Measurements from ENCODE around the gene PHACTR1.
"Not testable (repeated sequence)": the region's sequence is repeated elsewhere in the genome, so short reads cannot be mapped to it uniquely, and the experiment has no call there.

PHACTR1 gene

DNA sequence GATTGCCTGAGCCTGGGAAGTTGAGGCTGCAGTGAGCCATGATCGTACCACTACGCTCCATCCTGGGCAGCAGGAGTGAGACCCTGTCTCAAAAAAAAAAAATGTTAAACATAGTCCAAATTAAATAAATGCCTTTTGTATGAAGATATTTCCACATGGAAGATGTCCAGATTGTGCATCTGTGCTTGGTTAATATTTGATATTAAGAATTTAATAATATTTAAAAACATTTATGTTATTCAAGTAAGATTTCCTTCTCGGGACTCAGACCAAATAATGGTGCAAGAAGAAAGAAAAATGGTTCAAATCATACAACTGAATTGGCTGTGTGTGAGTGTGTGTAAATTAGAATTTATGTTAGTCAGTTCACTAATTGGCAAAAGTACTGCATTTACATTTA lies 409.3 kb downstream of the PHACTR1 start:
- H3K23ac ChIP-seq (ENCODE audit: low read length in 2 of 2): no peak overlapping the region
- no peaks in the 10 kb centered on the region for H3K4me1 ChIP-seq (ENCODE audit: control insufficient read depth, insufficient read depth, low read depth, low read length)
- peaks cover 1% of the 10 kb centered on the region for H3K79me1 ChIP-seq (replicated peaks; ENCODE audit: low read length, poor library complexity, severe bottlenecking)
- no peak overlapping the region for H3K4ac ChIP-seq (ENCODE audit: low read depth in 1 of 2, low read length in 2 of 2)
- H2AFZ ChIP-seq (ENCODE audit: low read depth, low read length): no peak overlapping the region
- H3K27me3 ChIP-seq (ENCODE audit: control insufficient read depth in 1 of 2, insufficient read depth in 1 of 2, low read length in 2 of 2): no peaks in the 10 kb centered on the region
- H2AK5ac ChIP-seq (ENCODE audit: low read length, severe bottlenecking): no peak overlapping the region
- no peak overlapping the region for H3K14ac ChIP-seq (ENCODE audit: low read length in 2 of 2)
- no peak overlapping the region for H2BK15ac ChIP-seq (ENCODE audit: low read depth, poor library complexity, severe bottlenecking)
- no peak overlapping the region for H3K27ac ChIP-seq (ENCODE audit: low read length, poor library complexity, severe bottlenecking)
- no peak for DNase-seq
- H3K4me2 ChIP-seq (ENCODE audit: low read length, poor library complexity, severe bottlenecking): no peak overlapping the region
- H3K18ac ChIP-seq (ENCODE audit: low read depth in 1 of 2, low read length in 2 of 2): no peak overlapping the region
- no peak overlapping the region for H2BK12ac ChIP-seq (ENCODE audit: low read length in 2 of 2)
- H2BK120ac ChIP-seq (ENCODE audit: low read depth, low read length): no peak overlapping the region
- no peak overlapping the region for H4K91ac ChIP-seq (ENCODE audit: low read length)
- H3K9ac ChIP-seq (ENCODE audit: low read length): no peak overlapping the region
- 100% methylated on average over 1 of the region's 3 CpGs for WGBS
- no peak overlapping the region for H4K8ac ChIP-seq (ENCODE audit: low read length)
- peaks cover 2% of the 10 kb centered on the region for H3K9me3 ChIP-seq (ENCODE audit: control insufficient read depth, low read length)
- no peaks in the 10 kb centered on the region for H3K36me3 ChIP-seq (ENCODE audit: control insufficient read depth in 1 of 2, insufficient read depth in 2 of 2, low read depth in 1 of 2, low read length in 2 of 2)
- no peak overlapping the region for H3K4me3 ChIP-seq (ENCODE audit: insufficient read depth in 1 of 2, low read depth in 1 of 2, low read length in 2 of 2)
- H2BK5ac ChIP-seq (ENCODE audit: low read depth, low read length, poor library complexity, severe bottlenecking): no peak overlapping the region

DNA sequence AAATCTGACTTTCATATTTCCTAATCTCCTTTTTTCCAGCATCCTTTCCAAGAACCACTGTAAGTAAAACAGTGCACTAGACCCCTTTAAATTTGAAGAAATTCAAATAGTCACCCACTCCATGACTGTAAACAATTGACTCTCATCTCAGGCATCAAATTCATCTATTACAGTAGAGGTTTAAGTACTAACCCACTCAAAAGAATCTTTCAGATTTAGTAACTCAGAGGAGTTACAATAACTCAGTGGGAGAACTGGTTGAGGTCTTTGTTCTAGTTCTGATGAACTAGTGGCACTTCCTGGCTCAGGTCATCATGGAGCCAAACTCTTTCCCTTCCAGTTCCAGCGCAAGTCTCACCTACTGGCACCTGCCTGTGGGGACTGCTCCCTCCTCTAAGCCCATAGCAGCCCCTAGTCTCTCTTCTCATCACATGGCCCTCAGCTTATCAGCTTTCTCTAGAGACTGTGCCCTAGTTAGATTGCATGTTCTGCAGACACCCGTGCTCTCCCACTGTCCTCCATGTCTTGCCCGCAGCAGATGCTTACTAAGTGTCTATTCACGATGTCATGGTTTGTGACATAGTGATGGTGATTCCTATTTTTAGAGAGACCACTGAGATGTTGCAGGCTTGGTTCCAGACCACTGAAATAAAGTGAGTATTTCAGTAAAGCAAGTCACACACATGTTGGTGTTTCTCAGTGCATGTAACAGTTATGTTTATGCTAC lies 415.5 kb downstream of the PHACTR1 start:
- H3K79me1 ChIP-seq (replicated peaks; ENCODE audit: low read length, poor library complexity, severe bottlenecking): no peaks in the 10 kb centered on the region
- WGBS: 98% methylated on average over 4 of the region's 4 CpGs
- H4K8ac ChIP-seq (ENCODE audit: low read length): no peak overlapping the region
- H3K14ac ChIP-seq (ENCODE audit: low read length in 2 of 2): no peak overlapping the region
- no peak overlapping the region for H3K23ac ChIP-seq (ENCODE audit: low read length in 2 of 2)
- H3K4me2 ChIP-seq (ENCODE audit: low read length, poor library complexity, severe bottlenecking): no peak overlapping the region
- no peak overlapping the region for H2BK12ac ChIP-seq (ENCODE audit: low read length in 2 of 2)
- no peak overlapping the region for H3K4ac ChIP-seq (ENCODE audit: low read depth in 1 of 2, low read length in 2 of 2)
- H3K27me3 ChIP-seq (ENCODE audit: control insufficient read depth in 1 of 2, insufficient read depth in 1 of 2, low read length in 2 of 2): no peaks in the 10 kb centered on the region
- no peaks in the 10 kb centered on the region for H3K4me1 ChIP-seq (ENCODE audit: control insufficient read depth, insufficient read depth, low read depth, low read length)
- no peak overlapping the region for H2AFZ ChIP-seq (ENCODE audit: low read depth, low read length)
- no peak overlapping the region for H2BK120ac ChIP-seq (ENCODE audit: low read depth, low read length)
- H3K18ac ChIP-seq (ENCODE audit: low read depth in 1 of 2, low read length in 2 of 2): no peak overlapping the region
- no peak overlapping the region for H2BK5ac ChIP-seq (ENCODE audit: low read depth, low read length, poor library complexity, severe bottlenecking)
- no peak overlapping the region for H3K9ac ChIP-seq (ENCODE audit: low read length)
- H3K4me3 ChIP-seq (ENCODE audit: insufficient read depth in 1 of 2, low read depth in 1 of 2, low read length in 2 of 2): no peak overlapping the region
- H3K27ac ChIP-seq (ENCODE audit: low read length, poor library complexity, severe bottlenecking): no peak overlapping the region
- no peak overlapping the region for H4K91ac ChIP-seq (ENCODE audit: low read length)
- H2AK5ac ChIP-seq (ENCODE audit: low read length, severe bottlenecking): no peak overlapping the region
- DNase-seq: no peak
- H3K36me3 ChIP-seq (ENCODE audit: control insufficient read depth in 1 of 2, insufficient read depth in 2 of 2, low read depth in 1 of 2, low read length in 2 of 2): no peaks in the 10 kb centered on the region
- H2BK15ac ChIP-seq (ENCODE audit: low read depth, poor library complexity, severe bottlenecking): no peak overlapping the region
- H3K9me3 ChIP-seq (ENCODE audit: control insufficient read depth, low read length): no peaks in the 10 kb centered on the region

DNA sequence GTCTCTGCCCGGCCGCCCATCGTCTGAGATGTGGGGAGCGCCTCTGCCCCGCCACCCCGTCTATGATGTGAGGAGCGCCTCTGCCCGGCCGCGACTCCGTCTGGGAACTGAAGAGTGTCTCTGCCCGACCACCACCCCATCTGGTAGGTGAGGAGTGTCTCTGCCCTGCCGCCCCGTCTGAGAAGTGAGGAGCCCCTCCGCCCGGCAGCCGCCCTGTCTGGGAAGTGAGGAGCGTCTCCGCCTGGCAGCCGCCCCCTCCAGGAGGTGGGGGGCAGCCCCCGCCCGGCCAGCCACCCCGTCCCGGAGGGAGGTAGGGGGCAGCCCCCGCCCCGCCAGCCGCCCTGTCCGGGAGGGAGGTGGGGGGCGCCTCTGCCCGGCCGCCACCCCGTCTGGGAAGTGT lies 417.3 kb downstream of the PHACTR1 start:
- not testable (repeated sequence) for H4K91ac ChIP-seq (ENCODE audit: low read length); H3K14ac ChIP-seq (ENCODE audit: low read length in 2 of 2); H3K27ac ChIP-seq (ENCODE audit: low read length, poor library complexity, severe bottlenecking); H3K4me1 ChIP-seq (ENCODE audit: control insufficient read depth, insufficient read depth, low read depth, low read length); H4K8ac ChIP-seq (ENCODE audit: low read length); H3K4me2 ChIP-seq (ENCODE audit: low read length, poor library complexity, severe bottlenecking); H2BK12ac ChIP-seq (ENCODE audit: low read length in 2 of 2); H3K23ac ChIP-seq (ENCODE audit: low read length in 2 of 2); H3K27me3 ChIP-seq (ENCODE audit: control insufficient read depth in 1 of 2, insufficient read depth in 1 of 2, low read length in 2 of 2); H2BK15ac ChIP-seq (ENCODE audit: low read depth, poor library complexity, severe bottlenecking); H2AFZ ChIP-seq (ENCODE audit: low read depth, low read length); DNase-seq; H2AK5ac ChIP-seq (ENCODE audit: low read length, severe bottlenecking); H3K9ac ChIP-seq (ENCODE audit: low read length); H2BK120ac ChIP-seq (ENCODE audit: low read depth, low read length); H2BK5ac ChIP-seq (ENCODE audit: low read depth, low read length, poor library complexity, severe bottlenecking); H3K18ac ChIP-seq (ENCODE audit: low read depth in 1 of 2, low read length in 2 of 2); H3K4ac ChIP-seq (ENCODE audit: low read depth in 1 of 2, low read length in 2 of 2); H3K9me3 ChIP-seq (ENCODE audit: control insufficient read depth, low read length); H3K4me3 ChIP-seq (ENCODE audit: insufficient read depth in 1 of 2, low read depth in 1 of 2, low read length in 2 of 2); H3K79me1 ChIP-seq (replicated peaks; ENCODE audit: low read length, poor library complexity, severe bottlenecking); H3K36me3 ChIP-seq (ENCODE audit: control insufficient read depth in 1 of 2, insufficient read depth in 2 of 2, low read depth in 1 of 2, low read length in 2 of 2)
- whole genome bisulfite sequencing: 98% methylated on average over 28 of the region's 32 CpGs

DNA sequence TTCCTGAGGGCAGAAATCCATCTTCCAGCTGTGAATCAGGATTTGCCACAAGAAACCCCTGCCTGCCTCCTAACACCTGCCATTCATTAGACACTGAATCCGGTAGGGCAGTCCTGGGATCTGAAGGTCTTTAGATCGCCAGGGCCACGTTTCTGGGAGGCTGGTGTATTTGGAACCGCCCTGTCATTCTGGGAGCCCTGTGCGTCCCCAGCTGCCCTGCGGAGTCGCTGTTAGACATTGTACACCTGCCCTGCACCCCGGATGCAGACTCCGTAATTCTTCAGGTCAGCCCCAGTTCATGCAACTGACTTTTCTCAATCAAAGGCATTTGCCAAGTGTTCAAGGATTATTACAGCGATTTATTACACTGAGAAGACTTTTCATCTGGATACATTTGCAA lies 418.6 kb downstream of the PHACTR1 start:
- H2BK12ac ChIP-seq (ENCODE audit: low read length in 2 of 2): no peak overlapping the region
- no peaks in the 10 kb centered on the region for H3K79me1 ChIP-seq (replicated peaks; ENCODE audit: low read length, poor library complexity, severe bottlenecking)
- no peak overlapping the region for H2AFZ ChIP-seq (ENCODE audit: low read depth, low read length)
- H3K4ac ChIP-seq (ENCODE audit: low read depth in 1 of 2, low read length in 2 of 2): no peak overlapping the region
- DNase-seq: no peak
- no peak overlapping the region for H3K23ac ChIP-seq (ENCODE audit: low read length in 2 of 2)
- no peak overlapping the region for H3K4me3 ChIP-seq (ENCODE audit: insufficient read depth in 1 of 2, low read depth in 1 of 2, low read length in 2 of 2)
- no peaks in the 10 kb centered on the region for H3K36me3 ChIP-seq (ENCODE audit: control insufficient read depth in 1 of 2, insufficient read depth in 2 of 2, low read depth in 1 of 2, low read length in 2 of 2)
- peak overlapping the region in 1 of 2 experiments; percentile 12 for H3K18ac ChIP-seq (ENCODE audit: low read depth in 1 of 2, low read length in 2 of 2)
- no peak overlapping the region for H4K8ac ChIP-seq (ENCODE audit: low read length)
- no peak overlapping the region for H4K91ac ChIP-seq (ENCODE audit: low read length)
- no peaks in the 10 kb centered on the region for H3K9me3 ChIP-seq (ENCODE audit: control insufficient read depth, low read length)
- H3K27ac ChIP-seq (ENCODE audit: low read length, poor library complexity, severe bottlenecking): no peak overlapping the region
- H3K9ac ChIP-seq (ENCODE audit: low read length): no peak overlapping the region
- no peaks in the 10 kb centered on the region for H3K4me1 ChIP-seq (ENCODE audit: control insufficient read depth, insufficient read depth, low read depth, low read length)
- no peaks in the 10 kb centered on the region for H3K27me3 ChIP-seq (ENCODE audit: control insufficient read depth in 1 of 2, insufficient read depth in 1 of 2, low read length in 2 of 2)
- no peak overlapping the region for H2BK15ac ChIP-seq (ENCODE audit: low read depth, poor library complexity, severe bottlenecking)
- no peak overlapping the region for H2AK5ac ChIP-seq (ENCODE audit: low read length, severe bottlenecking)
- H3K4me2 ChIP-seq (ENCODE audit: low read length, poor library complexity, severe bottlenecking): no peak overlapping the region
- H2BK5ac ChIP-seq (ENCODE audit: low read depth, low read length, poor library complexity, severe bottlenecking): no peak overlapping the region
- no peak overlapping the region for H2BK120ac ChIP-seq (ENCODE audit: low read depth, low read length)
- H3K14ac ChIP-seq (ENCODE audit: low read length in 2 of 2): no peak overlapping the region
- 78% methylated on average over 8 of the region's 10 CpGs for WGBS

All from mesenchymal stem cell (in vitro differentiated cells and primary cell).